HepG2 (cell line): ENCODE data around the gene BRSK2. TPM values are rescaled to one million over a fixed set of nuclear protein-coding genes. Genes with fewer than 3 reads are reported as not detected.

Experiments
- ATAC-seq: fragments of 200-7000 bp; cut with Tn5 transposase; 3 replicates; pipeline ENCODE4 v1.9.1; 2020; ENCODE audit warnings: mild to moderate bottlenecking, moderate library complexity
- BruUV-seq: library from RNA; stranded (reverse); fragments of 400-500 nt; replicated peaks from 2 replicates; lab custom pipeline; 2021; lab: Mats Ljungman, UMichigan
- CTCF ChIA-PET: fragments of 300-600 bp; formaldehyde crosslinking; extraction: SDS; loops from one replicate; lab custom pipeline; 2021; ENCODE audit warnings: low total read pairs, inconsistent platforms, low intra/inter-chr PET ratio; lab: Yijun Ruan, JAX
- POLR2A ChIA-PET: fragments of 350-600 bp; sonication (Branson Sonifier 250); formaldehyde crosslinking; loops from one replicate; lab custom pipeline; 2020; ENCODE audit warnings: antibody characterized with exemption, inconsistent platforms; lab: Yijun Ruan, JAX
- DNase-seq: peaks from one replicate; pipeline ENCODE4 v3.0.0-alpha.2; 2015; ENCODE audit warnings: low spot score
- FAIRE-seq: peaks from 3 replicates; lab custom pipeline; 2011; peaks lifted over from hg19 to GRCh38; lab: Jason Lieb, UNC
- H2AFZ ChIP-seq: one replicate; pipeline ENCODE4 v1.6.1; 2011; ENCODE audit warnings: low read length, inconsistent platforms
- H3K27ac ChIP-seq: fragments of 300-600 bp; 3 replicates; pipeline ENCODE4 v1.8.0; 2011; ENCODE audit warnings: mixed run types, mild to moderate bottlenecking, mixed read lengths, low read length, inconsistent platforms; ENCODE audit not compliant: insufficient read depth; ENCODE audit errors: extremely low read length
- H3K27me3 ChIP-seq, 2 experiments: fragments of 200-600 bp in 1 of 2; 2 replicates in 1 of 2; 3 replicates in 1 of 2; pipeline versions ENCODE4 v1.6.0 to v1.8.0; 2011; ENCODE audit warnings: low read length in 2 of 2, mild to moderate bottlenecking in 2 of 2, moderate library complexity in 2 of 2, inconsistent platforms in 1 of 2; ENCODE audit not compliant: insufficient read depth in 2 of 2, control insufficient read depth in 1 of 2
- H3K36me3 ChIP-seq, 2 experiments: fragments of 200-600 bp in 1 of 2; replicated peaks in 1 of 2; 2 replicates in 1 of 2; 3 replicates in 1 of 2; pipeline versions ENCODE4 v1.5.1 to v1.8.0; 2011; ENCODE audit warnings: low read length in 2 of 2, inconsistent platforms in 1 of 2; ENCODE audit not compliant: insufficient read depth in 2 of 2, control insufficient read depth in 1 of 2
- H3K4me1 ChIP-seq: 2 replicates; pipeline ENCODE4 v1.5.1; 2012; ENCODE audit warnings: low read length, inconsistent platforms; ENCODE audit not compliant: insufficient read depth
- H3K4me2 ChIP-seq: 2 replicates; pipeline ENCODE4 v1.6.0; 2011; ENCODE audit warnings: low read depth, low read length, inconsistent platforms
- H3K4me3 ChIP-seq, 3 experiments: fragments of 200-600 bp in 1 of 3; sonication (generic), shearing (Covaris generic) in 1 of 3; replicated peaks in 1 of 3; 2 replicates each; pipeline ENCODE4 v1.5.1; 2011 to 2016; ENCODE audit warnings: low read length in 3 of 3, inconsistent platforms in 2 of 3, low read depth in 2 of 3, mild to moderate bottlenecking in 2 of 3, control low read depth in 1 of 3, mixed read lengths in 1 of 3; ENCODE audit not compliant: insufficient read depth in 1 of 3
- H3K79me2 ChIP-seq: one replicate; pipeline ENCODE4 v1.6.1; 2011; ENCODE audit warnings: low read length, inconsistent platforms; ENCODE audit not compliant: insufficient read depth
- H3K9ac ChIP-seq: 2 replicates; pipeline ENCODE4 v1.6.0; 2011; ENCODE audit warnings: mild to moderate bottlenecking, low read depth, low read length, inconsistent platforms; ENCODE audit not compliant: insufficient read depth
- H3K9me3 ChIP-seq: 2 replicates; pipeline ENCODE4 v1.5.1; 2012; ENCODE audit warnings: mild to moderate bottlenecking, low read length
- H4K20me1 ChIP-seq: 2 replicates; pipeline ENCODE4 v1.6.0; 2011; ENCODE audit warnings: inconsistent platforms, mild to moderate bottlenecking, low read length, moderate library complexity; ENCODE audit not compliant: insufficient read depth
- BHLHE40 ChIP-seq: IDR thresholded peaks from 2 replicates; pipeline ENCODE4 v1.6.1; 2011; ENCODE audit warnings: low read length, improper control_type of control experiment
- FOXP1 ChIP-seq, 2 experiments: fragments of 450-650 bp in 1 of 2; IDR thresholded peaks; 2 replicates each; pipeline ENCODE4 v1.6.1; 2017 to 2018; ENCODE audit warnings: antibody characterized with exemption in 1 of 2
- GATAD1 ChIP-seq: IDR thresholded peaks from 2 replicates; pipeline ENCODE4 v1.6.1; 2016; ENCODE audit warnings: missing genetic modification reagents, missing compliant biosample characterization
- SMC3 ChIP-seq: IDR thresholded peaks from 2 replicates; pipeline ENCODE4 v1.6.1; 2011; ENCODE audit warnings: low read length, improper control_type of control experiment
- ZBTB26 ChIP-seq: IDR thresholded peaks from 2 replicates; pipeline ENCODE4 v1.6.1; 2016; ENCODE audit warnings: missing compliant biosample characterization, missing genetic modification reagents, borderline replicate concordance
- ZXDC ChIP-seq: sonication (generic); formaldehyde crosslinking; IDR thresholded peaks from 2 replicates; pipeline ENCODE4 v1.5.0; 2020; ENCODE audit warnings: mild to moderate bottlenecking, missing genetic modification reagents
- WGBS: methylation state at CpG from one replicate; pipeline ENCODE4 v1.1.6; 2017; ENCODE audit warnings: low lambda C conversion rate; 5-methylcytosine and 5-hydroxymethylcytosine counted together
- in situ Hi-C: cut with HindIII; loops from 2 replicates; pipeline ENCODE4 v1.10.0; 2017; ENCODE audit warnings: low pct_unique_long_range_greater_than_20kb; ENCODE audit not compliant: extremely low pct_ligation_motif_present
- intact Hi-C: fragments of 100-400 bp; cut with micrococcal nuclease; formaldehyde crosslinking; loops from one replicate; pipeline ENCODE4 v1.10.0; 2022; ENCODE audit not compliant: unreplicated experiment
- polyA plus RNA-seq, 8 experiments: library from polyadenylated mRNA; depleted of rRNA in 3 of 8; stranded (reverse) in 7 of 8; unstranded in 1 of 8; fragments of >200 nt; fragmentation: Illumina TruSeq in 4 of 8; extraction: Trizol in 4 of 8; gene quantifications; 2 replicates each; pipeline versions ENCODE4 v1.2.1 to v1.2.3, GENCODE V29; 2011 to 2016; ENCODE audit warnings: low read depth in 4 of 8, missing spikeins in 1 of 8, mixed read lengths in 1 of 8; ENCODE audit not compliant: insufficient read depth in 1 of 8
- total RNA-seq, 5 experiments: library from RNA; depleted of rRNA; stranded (reverse); fragments of >200 nt; fragmentation: Illumina TruSeq; extraction: Trizol; gene quantifications; 2 replicates each; pipeline ENCODE4 v1.2.3, GENCODE V29; 2016; ENCODE audit warnings: low read depth in 1 of 5

BRSK2 gene
- total and polyA plus RNA-seq, 2 of the 13 experiments (the other 11 are each of a cell fraction or from before 2014, with no cell fraction given), result 0.74 to 1.1 TPM

- TF ChIP-seq ZXDC (CRISPR knock-in tag), result no peak
These were observed 61.4 kb downstream of the BRSK2 start (continued) for GRCh38 chr11:1450949-1451710.

GRCh38 chr11:1451781-1452470 is 62.2 kb downstream of the BRSK2 start:
- Histone ChIP-seq H3K27me3 (peaks cover 5 to 27% of the 10 kb centered on the region in 2 experiments; a peak in 4 of 5 replicates), H3K79me2 (no peaks in the 10 kb centered on the region), H3K9ac (no peak overlapping the region), H3K4me2 (no peak overlapping the region), H3K4me3 (no peak overlapping the region), H4K20me1 (0 out of 2 replicates have a peak, but pooled peaks cover 3% of the 10 kb centered on the region), H2AFZ (no peak overlapping the region), H3K36me3 (no peaks in the 10 kb centered on the region), H3K4me1 (no peaks in the 10 kb centered on the region), H3K27ac (no peak overlapping the region), H3K9me3 (no peaks in the 10 kb centered on the region)
- TF ChIP-seq BHLHE40 (no peak), ZBTB26 (CRISPR knock-in tag) (no peak), GATAD1 (no peak), FOXP1 (IDR thresholded peaks at IDR 0.05) (no peak), FOXP1 (CRISPR knock-in tag; IDR thresholded peaks at IDR 0.05) (no peak), SMC3 (no peak)
- CTCF ChIA-PET, result no interaction called here
- POLR2A ChIA-PET, result no interaction called here
- no peak for FAIRE-seq
- no TSS peak for BruUV-seq
- no peak for DNase-seq
- intact Hi-C loops, result no loop called here
- in situ Hi-C loops, result no loop called here
- WGBS, result 49% methylated on average over 9 of the region's 27 CpGs
- ATAC-seq, result no peak
